NT2/D1 (cell line): Measurements from ENCODE around the gene FGD1.

Experiments
- YY1 ChIP-seq: IDR thresholded peaks from 2 replicates; pipeline ENCODE4 v1.6.1; 2011; ENCODE audit not compliant: insufficient read length, insufficient read depth
- ZNF274 ChIP-seq: IDR thresholded peaks from 2 replicates; pipeline ENCODE4 v1.6.1; 2011; ENCODE audit warnings: mild to moderate bottlenecking, low read depth, low read length

GRCh38 chrX:54446084-54446483 is 50.0 kb downstream of the FGD1 start:
- TF ChIP-seq YY1 (no peak), ZNF274 (no peak)
